PC-3 (cell line): ENCODE data around the gene GP1BB. TPM values are rescaled to one million over a fixed set of nuclear protein-coding genes. Genes with fewer than 3 reads are reported as not detected.

Source experiments
- ATAC-seq: fragments of 200-7000 bp; cut with Tn5 transposase; 2 replicates; pipeline ENCODE4 v1.9.1; 2020; ENCODE audit warnings: mild to moderate bottlenecking, moderate library complexity
- BruUV-seq: library from RNA; stranded (reverse); fragments of 400-500 nt; replicated peaks from 2 replicates; lab custom pipeline; 2021; lab: Mats Ljungman, UMichigan
- CTCF ChIA-PET: fragments of 300-600 bp; sonication (Branson Sonifier 250); formaldehyde crosslinking; loops from one replicate; lab custom pipeline; 2022; ENCODE audit warnings: antibody characterized with exemption; lab: Charles Lee
- POLR2A ChIA-PET: fragments of 300-600 bp; sonication (Branson Sonifier 250); formaldehyde crosslinking; loops from one replicate; lab custom pipeline; 2022; ENCODE audit warnings: antibody characterized with exemption; ENCODE audit not compliant: unreplicated experiment; lab: Charles Lee
- DNase-seq: peaks from one replicate; pipeline ENCODE4 v3.0.0-alpha.2; 2015
- H2AFZ ChIP-seq: fragments of 300-600 bp; sonication (generic); 2 replicates; pipeline ENCODE4 v1.6.0; 2016; ENCODE audit warnings: antibody characterized with exemption, low read length
- H3F3A ChIP-seq: fragments of 300-600 bp; sonication (generic); one replicate; pipeline ENCODE4 v1.6.0; 2017; ENCODE audit warnings: antibody characterized with exemption, low read length, control low read depth, mild to moderate bottlenecking; ENCODE audit not compliant: unreplicated experiment
- H3K27ac ChIP-seq: fragments of 300-600 bp; sonication (generic); 2 replicates; pipeline ENCODE4 v1.5.1; 2016; ENCODE audit warnings: mild to moderate bottlenecking, low read length
- H3K27me3 ChIP-seq: fragments of 300-600 bp; sonication (generic); 2 replicates; pipeline ENCODE4 v1.6.1; 2016; ENCODE audit warnings: low read length, mixed read lengths
- H3K36me3 ChIP-seq: fragments of 300-600 bp; sonication (generic); 2 replicates; pipeline ENCODE4 v1.6.1; 2016; ENCODE audit warnings: low read depth, mixed run types, low read length, mixed read lengths
- H3K4me1 ChIP-seq: fragments of 300-600 bp; sonication (generic); 2 replicates; pipeline ENCODE4 v1.5.1; 2016; ENCODE audit warnings: low read length; ENCODE audit not compliant: insufficient read depth
- H3K4me2 ChIP-seq: fragments of 300-600 bp; sonication (generic); 2 replicates; pipeline ENCODE4 v1.6.0; 2016; ENCODE audit warnings: low read length
- H3K4me3 ChIP-seq: fragments of 300-600 bp; sonication (generic); 2 replicates; pipeline ENCODE4 v1.5.1; 2016; ENCODE audit warnings: mild to moderate bottlenecking, low read length, mixed read lengths
- H3K79me2 ChIP-seq: fragments of 300-600 bp; sonication (generic); 2 replicates; pipeline ENCODE4 v1.6.1; 2017; ENCODE audit warnings: low read length, mixed read lengths
- H3K9ac ChIP-seq: fragments of 300-600 bp; sonication (generic); 2 replicates; pipeline ENCODE4 v1.6.0; 2016; ENCODE audit warnings: mild to moderate bottlenecking, low read length
- H3K9me2 ChIP-seq: fragments of 300-600 bp; sonication (generic); replicated peaks from 2 replicates; pipeline ENCODE4 v1.6.1; 2016; ENCODE audit warnings: mixed run types, low read length, mixed read lengths
- H3K9me3 ChIP-seq: fragments of 300-600 bp; sonication (generic); 2 replicates; pipeline ENCODE4 v1.6.1; 2016; ENCODE audit warnings: low read length, mixed read lengths
- H4K20me1 ChIP-seq: fragments of 300-600 bp; sonication (generic); 2 replicates; pipeline ENCODE4 v1.6.1; 2016; ENCODE audit warnings: low read length, mixed read lengths
- CTCF ChIP-seq: fragments of 300-600 bp; sonication (generic); conservative IDR thresholded peaks from 2 replicates; pipeline ENCODE4 v1.5.1; 2017; ENCODE audit warnings: antibody characterized with exemption, low read depth, mild to moderate bottlenecking, low read length
- EZH2 ChIP-seq: fragments of 300-600 bp; sonication (generic); IDR thresholded peaks from one replicate; pipeline ENCODE4 v1.6.1; 2017; ENCODE audit warnings: antibody characterized with exemption, mild to moderate bottlenecking, low read length; ENCODE audit not compliant: unreplicated experiment
- EZH2phosphoT487 ChIP-seq: fragments of 300-600 bp; sonication (generic); IDR thresholded peaks from 2 replicates; pipeline ENCODE4 v1.6.1; 2018; ENCODE audit warnings: mild to moderate bottlenecking, antibody characterized with exemption, low read length, borderline replicate concordance
- intact Hi-C: fragments of 100-400 bp; cut with micrococcal nuclease; formaldehyde crosslinking; loops from 2 replicates; pipeline ENCODE4 v1.9.0; 2023
- total RNA-seq: library from RNA; depleted of rRNA; stranded (reverse); fragments of >200 nt; gene quantifications from 2 replicates; pipeline ENCODE4 v1.2.3, GENCODE V29; 2014

GP1BB gene
- total RNA-seq, 1 experiment from 2014 or later = 0.80 TPM

GRCh38 chr22:19767427-19768341 is 44.3 kb downstream of the GP1BB start:
- ATAC-seq = no peak
- Histone ChIP-seq H2AFZ (no peak overlapping the region), H3K9me2 (no peaks in the 10 kb centered on the region), H3K4me3 (no peak overlapping the region), H3K79me2 (peaks cover 16% of the 10 kb centered on the region), H3K4me1 (peaks cover 3% of the 10 kb centered on the region; the same call in 1 of the 2 replicates), H4K20me1 (no peaks in the 10 kb centered on the region), H3K9ac (no peak overlapping the region), H3K9me3 (no peaks in the 10 kb centered on the region), H3K27me3 (no peaks in the 10 kb centered on the region), H3F3A (no peaks in the 10 kb centered on the region), H3K4me2 (no peak overlapping the region), H3K27ac (no peak overlapping the region), H3K36me3 (no peaks in the 10 kb centered on the region)
- ChIA-PET POLR2A (no interaction called here), CTCF (no interaction called here)
- TF ChIP-seq CTCF = no peak
- TF ChIP-seq EZH2 = no peak
- TF ChIP-seq EZH2phosphoT487 = no peak
- DNase-seq = no peak
- intact Hi-C loops = loop anchor here (10.0 kb wide), 1 partner anchor 87 kb away; the partner anchor contains the start of genes GNB1L and RTL10
- BruUV-seq = no TSS peak

DNA sequence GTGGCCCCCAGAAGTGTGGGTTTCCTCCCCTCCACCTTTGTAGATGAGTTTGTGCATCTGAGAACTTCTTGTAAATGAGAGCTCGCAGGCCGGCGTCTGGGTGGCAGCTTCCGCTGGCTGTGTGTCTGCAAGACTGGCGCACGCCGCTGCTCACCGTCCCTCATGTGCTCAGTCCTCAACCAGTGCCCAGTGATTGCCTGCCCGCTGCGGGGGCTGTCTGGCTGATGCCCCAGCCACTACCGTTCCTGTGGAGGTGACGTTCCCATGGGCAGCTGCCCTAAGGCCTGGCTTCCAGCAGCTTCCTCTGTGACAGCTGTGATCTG is 46.0 kb downstream of the GP1BB start:
- Histone ChIP-seq H3F3A (no peaks in the 10 kb centered on the region), H4K20me1 (no peaks in the 10 kb centered on the region), H3K9ac (no peak overlapping the region), H3K27ac (no peak overlapping the region), H3K36me3 (no peaks in the 10 kb centered on the region), H3K4me3 (no peak overlapping the region), H3K79me2 (no peaks in the 10 kb centered on the region), H2AFZ (no peak overlapping the region), H3K4me1 (no peaks in the 10 kb centered on the region), H3K4me2 (no peak overlapping the region), H3K27me3 (no peaks in the 10 kb centered on the region), H3K9me3 (no peaks in the 10 kb centered on the region), H3K9me2 (no peaks in the 10 kb centered on the region)
- ATAC-seq (no peak), DNase-seq (no peak)
- TF ChIP-seq EZH2 (no peak), EZH2phosphoT487 (no peak), CTCF (no peak)
- ChIA-PET CTCF (no interaction called here), POLR2A (no interaction called here)
- intact Hi-C loops = loop anchor here (10.0 kb wide), 1 partner anchor 85 kb away; the partner anchor contains the start of genes GNB1L and RTL10
- BruUV-seq = no TSS peak
